ENCODE data around the gene SMIM41. TPM values are rescaled to one million over a fixed set of nuclear protein-coding genes. Genes with fewer than 3 reads are reported as not detected.
A peak's percentile ranks its signal among the peaks of the same experiment; 100 is the strongest.

The SMIM41 gene
- polyA plus RNA-seq, 3 donors, result not detected

DNA sequence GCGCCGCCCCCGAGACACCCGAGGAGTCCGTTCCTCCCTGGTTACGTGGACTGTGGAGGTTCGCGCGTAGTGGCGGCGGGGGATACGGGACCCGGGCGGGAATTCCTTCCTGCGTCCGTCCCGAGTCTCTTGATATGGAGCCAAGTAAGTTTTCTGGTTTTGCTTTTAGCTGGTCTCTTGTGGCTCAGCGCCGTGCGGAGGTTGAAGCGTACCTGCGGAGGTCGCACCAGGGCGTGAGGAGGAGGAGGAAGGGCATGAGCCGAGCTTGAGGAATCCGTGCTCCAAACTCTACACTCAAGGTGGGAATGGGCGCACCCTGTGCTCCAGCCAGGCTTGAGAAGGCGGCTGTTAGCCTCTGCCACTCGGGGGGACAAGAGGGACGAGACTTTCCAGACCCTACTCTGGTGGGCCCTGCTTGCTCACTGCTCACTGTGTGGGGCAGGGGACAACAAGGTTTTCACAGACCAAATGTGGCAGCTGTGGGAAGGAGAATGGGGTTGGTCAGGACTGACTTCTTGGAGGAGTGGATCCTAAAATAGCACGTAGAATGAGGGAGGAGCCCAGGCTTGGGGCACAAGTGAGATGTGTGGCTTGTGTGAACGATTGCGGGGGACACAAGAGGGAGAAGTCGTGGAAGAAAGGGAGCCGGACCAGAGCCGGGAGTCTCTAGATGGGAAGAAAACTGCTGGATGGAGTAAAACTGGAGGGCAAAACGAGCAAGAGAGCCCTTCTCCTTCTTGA, 9.1 kb upstream of the SMIM41 start:
- H3K36me3 Mint-ChIP-seq, result peaks cover 32 to 34% of the 10 kb centered on the region in 2 donors
- peak overlapping the region; percentile 95 to 96 for H3K4me3 Mint-ChIP-seq
- intact Hi-C loops (cut with micrococcal nuclease), result loop anchor here (1.0 to 2.0 kb wide), 2 partner anchors 13 to 46 kb away; no protein-coding TSS in a partner anchor
- Histone ChIP-seq H3K9me3 (replicated peaks in 1 of 2; ENCODE audit: control insufficient read depth in 1 of 2, insufficient read depth in 1 of 2, low read length in 2 of 2) (no peaks in the 10 kb centered on the region), H3K4me2 (replicated peaks; ENCODE audit: extremely low read depth, low read length, poor library complexity, severe bottlenecking) (peak overlapping the region; percentile 83), H3K36me3 (replicated peaks in 1 of 2; ENCODE audit: control insufficient read depth in 1 of 2, insufficient read depth in 2 of 2, low read length in 2 of 2) (peaks cover 29 to 35% of the 10 kb centered on the region in 2 donors), H3K79me2 (ENCODE audit: insufficient read depth, low read length) (peaks cover 46% of the 10 kb centered on the region), H3K4me3 (replicated peaks in 1 of 3; ENCODE audit: low read depth in 2 of 3, low read length in 3 of 3) (peak overlapping the region; percentile 63 to 93 (median 89)), H3K27ac (ENCODE audit: low read depth in 1 of 2, low read length in 2 of 2) (peak overlapping the region in 1 of 2 donors; percentile 92), H3K27me3 (ENCODE audit: control insufficient read depth in 2 of 2, insufficient read depth in 2 of 2, low read length in 2 of 2) (peaks cover 0 to 5% of the 10 kb centered on the region in 2 donors), H4K20me1 (ENCODE audit: insufficient read depth, low read length) (peaks cover 29% of the 10 kb centered on the region), H3K9ac (ENCODE audit: insufficient read depth, low read length, poor library complexity, severe bottlenecking) (peak overlapping the region; percentile 85), H3K4me1 (ENCODE audit: control insufficient read depth in 1 of 2, insufficient read depth in 2 of 2, low read length in 2 of 2) (peaks cover 20 to 21% of the 10 kb centered on the region in 2 donors), H2AFZ (ENCODE audit: insufficient read depth, low read depth, low read length, poor library complexity, severe bottlenecking) (peak overlapping the region; percentile 85)
- peaks cover 0 to 2% (median 0%) of the 10 kb centered on the region in 7 donors for H3K9me3 Mint-ChIP-seq
- TF ChIP-seq, protein P1, sequence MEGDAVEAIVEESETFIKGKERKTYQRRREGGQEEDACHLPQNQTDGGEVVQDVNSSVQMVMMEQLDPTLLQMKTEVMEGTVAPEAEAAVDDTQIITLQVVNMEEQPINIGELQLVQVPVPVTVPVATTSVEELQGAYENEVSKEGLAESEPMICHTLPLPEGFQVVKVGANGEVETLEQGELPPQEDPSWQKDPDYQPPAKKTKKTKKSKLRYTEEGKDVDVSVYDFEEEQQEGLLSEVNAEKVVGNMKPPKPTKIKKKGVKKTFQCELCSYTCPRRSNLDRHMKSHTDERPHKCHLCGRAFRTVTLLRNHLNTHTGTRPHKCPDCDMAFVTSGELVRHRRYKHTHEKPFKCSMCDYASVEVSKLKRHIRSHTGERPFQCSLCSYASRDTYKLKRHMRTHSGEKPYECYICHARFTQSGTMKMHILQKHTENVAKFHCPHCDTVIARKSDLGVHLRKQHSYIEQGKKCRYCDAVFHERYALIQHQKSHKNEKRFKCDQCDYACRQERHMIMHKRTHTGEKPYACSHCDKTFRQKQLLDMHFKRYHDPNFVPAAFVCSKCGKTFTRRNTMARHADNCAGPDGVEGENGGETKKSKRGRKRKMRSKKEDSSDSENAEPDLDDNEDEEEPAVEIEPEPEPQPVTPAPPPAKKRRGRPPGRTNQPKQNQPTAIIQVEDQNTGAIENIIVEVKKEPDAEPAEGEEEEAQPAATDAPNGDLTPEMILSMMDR (IDR thresholded peaks at IDR 0.05), result no peak
- H3K4me1 Mint-ChIP-seq, result peaks cover 48% of the 10 kb centered on the region
- H3K27ac Mint-ChIP-seq, result peak overlapping the region; percentile 92 to 100 (median 99)
- H3K27me3 Mint-ChIP-seq (ENCODE audit: low read depth in 3 of 3), result peaks cover 2 to 15% (median 13%) of the 10 kb centered on the region in 3 donors
- no peak for DNase-seq
- WGBS (ENCODE audit: insufficient coverage), result 7% methylated on average over 27 of the region's 37 CpGs

GRCh38 chr12:52073531-52074381, 5.7 kb upstream of the SMIM41 start:
- 74% methylated on average over 20 of the region's 23 CpGs for WGBS (ENCODE audit: insufficient coverage)
- no peak overlapping the region for H3K4me3 ChIP-seq (replicated peaks in 1 of 3; ENCODE audit: low read depth in 2 of 3, low read length in 3 of 3)
- H3K27ac ChIP-seq (ENCODE audit: low read depth in 1 of 2, low read length in 2 of 2), result peak overlapping the region in 1 of 2 donors; percentile 32
- H3K4me3 Mint-ChIP-seq, result no peak overlapping the region
- peaks cover 49% of the 10 kb centered on the region for H4K20me1 ChIP-seq (ENCODE audit: insufficient read depth, low read length)
- H3K9ac ChIP-seq (ENCODE audit: insufficient read depth, low read length, poor library complexity, severe bottlenecking), result no peak overlapping the region
- peaks cover 46% of the 10 kb centered on the region for H3K79me2 ChIP-seq (ENCODE audit: insufficient read depth, low read length)
- H3K9me3 Mint-ChIP-seq, result no peaks in the 10 kb centered on the region
- peaks cover 60 to 68% of the 10 kb centered on the region in 2 donors for H3K36me3 ChIP-seq (replicated peaks in 1 of 2; ENCODE audit: control insufficient read depth in 1 of 2, insufficient read depth in 2 of 2, low read length in 2 of 2)
- DNase-seq, result no peak
- H3K36me3 Mint-ChIP-seq, result peaks cover 64 to 67% of the 10 kb centered on the region in 2 donors
- peaks cover 20 to 21% of the 10 kb centered on the region in 2 donors for H3K4me1 ChIP-seq (ENCODE audit: control insufficient read depth in 1 of 2, insufficient read depth in 2 of 2, low read length in 2 of 2)
- peaks cover 35% of the 10 kb centered on the region for H3K4me1 Mint-ChIP-seq
- intact Hi-C loops (cut with micrococcal nuclease), result no loop called here
- H3K27ac Mint-ChIP-seq, result peak overlapping the region; percentile 11 to 77 (median 31)
- no peaks in the 10 kb centered on the region for H3K9me3 ChIP-seq (replicated peaks in 1 of 2; ENCODE audit: control insufficient read depth in 1 of 2, insufficient read depth in 1 of 2, low read length in 2 of 2)
- H2AFZ ChIP-seq (ENCODE audit: insufficient read depth, low read depth, low read length, poor library complexity, severe bottlenecking), result no peak overlapping the region
- no peak overlapping the region for H3K4me2 ChIP-seq (replicated peaks; ENCODE audit: extremely low read depth, low read length, poor library complexity, severe bottlenecking)
- TF ChIP-seq, protein P1 (IDR thresholded peaks at IDR 0.05), result no peak
- no peaks in the 10 kb centered on the region for H3K27me3 Mint-ChIP-seq (ENCODE audit: low read depth in 3 of 3)
- H3K27me3 ChIP-seq (ENCODE audit: control insufficient read depth in 2 of 2, insufficient read depth in 2 of 2, low read length in 2 of 2), result no peaks in the 10 kb centered on the region

All from CD14-positive monocyte (primary cell).